Measurements from ENCODE around the gene IFNA5. TPM values are rescaled to one million over a fixed set of nuclear protein-coding genes. Genes with fewer than 3 reads are reported as not detected.

IFNA5 gene
- total RNA-seq, 1 donor from 2014 or later: not detected

GRCh38 chr9:21314152-21314551, 9.0 kb upstream of the IFNA5 start:
- TF ChIP-seq CTCF (IDR thresholded peaks at IDR 0.05; ENCODE audit: borderline replicate concordance): no peak
- H3K27ac ChIP-seq (replicated peaks): no peak overlapping the region
- peaks cover 16% of the 10 kb centered on the region for H3K4me1 ChIP-seq
- H3K27me3 ChIP-seq (ENCODE audit: low read depth): no peaks in the 10 kb centered on the region
- H3K36me3 ChIP-seq: no peaks in the 10 kb centered on the region
- H3K9me3 ChIP-seq (replicated peaks): no peaks in the 10 kb centered on the region
- no peak overlapping the region for H3K4me3 ChIP-seq
- intact Hi-C loops (cut with micrococcal nuclease): no loop called here
- no peak for DNase-seq

GRCh38 chr9:21311889-21312288, 6.8 kb upstream of the IFNA5 start:
- Histone ChIP-seq H3K27me3 (ENCODE audit: low read depth) (peaks cover 12% of the 10 kb centered on the region), H3K9me3 (replicated peaks) (no peaks in the 10 kb centered on the region), H3K4me3 (no peak overlapping the region), H3K4me1 (peaks cover 6% of the 10 kb centered on the region), H3K27ac (replicated peaks) (no peak overlapping the region), H3K36me3 (no peaks in the 10 kb centered on the region)
- TF ChIP-seq CTCF (IDR thresholded peaks at IDR 0.05; ENCODE audit: borderline replicate concordance): no peak
- intact Hi-C loops (cut with micrococcal nuclease): no loop called here
- DNase-seq: no peak

GRCh38 chr9:21295992-21296391, 9.1 kb downstream of the IFNA5 start:
- Histone ChIP-seq H3K9me3 (replicated peaks) (peaks cover 5% of the 10 kb centered on the region), H3K27me3 (ENCODE audit: low read depth) (peaks cover 11% of the 10 kb centered on the region), H3K36me3 (no peaks in the 10 kb centered on the region), H3K4me3 (no peak overlapping the region), H3K4me1 (no peaks in the 10 kb centered on the region), H3K27ac (replicated peaks) (no peak overlapping the region)
- TF ChIP-seq CTCF (IDR thresholded peaks at IDR 0.05; ENCODE audit: borderline replicate concordance): no peak
- intact Hi-C loops (cut with micrococcal nuclease): no loop called here
- DNase-seq: no peak

GRCh38 chr9:21294904-21295538, 10.1 kb downstream of the IFNA5 start:
- DNase-seq: no peak
- Histone ChIP-seq H3K4me3 (no peak overlapping the region), H3K27me3 (ENCODE audit: low read depth) (peaks cover 11% of the 10 kb centered on the region), H3K27ac (replicated peaks) (no peak overlapping the region), H3K36me3 (no peaks in the 10 kb centered on the region), H3K9me3 (replicated peaks) (peaks cover 5% of the 10 kb centered on the region), H3K4me1 (no peaks in the 10 kb centered on the region)
- TF ChIP-seq CTCF (IDR thresholded peaks at IDR 0.05; ENCODE audit: borderline replicate concordance): no peak
- intact Hi-C loops (cut with micrococcal nuclease): no loop called here

GRCh38 chr9:21294364-21294774, 10.7 kb downstream of the IFNA5 start:
- DNase-seq: no peak
- H3K4me3 ChIP-seq: no peak overlapping the region
- peaks cover 11% of the 10 kb centered on the region for H3K27me3 ChIP-seq (ENCODE audit: low read depth)
- intact Hi-C loops (cut with micrococcal nuclease): no loop called here
- peaks cover 5% of the 10 kb centered on the region for H3K9me3 ChIP-seq (replicated peaks)
- no peak for TF ChIP-seq CTCF (IDR thresholded peaks at IDR 0.05; ENCODE audit: borderline replicate concordance)
- no peaks in the 10 kb centered on the region for H3K36me3 ChIP-seq
- H3K4me1 ChIP-seq: no peaks in the 10 kb centered on the region
- no peak overlapping the region for H3K27ac ChIP-seq (replicated peaks)

All from left ventricle myocardium inferior (tissue), 1 donor.